Rectal smooth muscle tissue (tissue), 1 donor: ENCODE measurements around the gene ADCYAP1R1.

ENCODE experiments used
- H3K27ac ChIP-seq: one replicate; pipeline ENCODE4 v1.7.0; 2013; ENCODE audit warnings: low read depth, low read length, inconsistent platforms
- H3K27me3 ChIP-seq: one replicate; pipeline ENCODE4 v1.7.0; 2013; ENCODE audit warnings: low read length; ENCODE audit not compliant: control insufficient read depth, insufficient read depth
- H3K36me3 ChIP-seq: one replicate; pipeline ENCODE4 v1.7.0; 2013; ENCODE audit warnings: low read length; ENCODE audit not compliant: control insufficient read depth, insufficient read depth
- H3K4me1 ChIP-seq: one replicate; pipeline ENCODE4 v1.7.0; 2013; ENCODE audit warnings: low read length; ENCODE audit not compliant: control insufficient read depth, insufficient read depth
- H3K4me3 ChIP-seq: one replicate; pipeline ENCODE4 v1.7.0; 2013; ENCODE audit warnings: low read length
- H3K9ac ChIP-seq: one replicate; pipeline ENCODE4 v1.7.0; 2013; ENCODE audit warnings: low read length

ADCYAP1R1 gene

DNA sequence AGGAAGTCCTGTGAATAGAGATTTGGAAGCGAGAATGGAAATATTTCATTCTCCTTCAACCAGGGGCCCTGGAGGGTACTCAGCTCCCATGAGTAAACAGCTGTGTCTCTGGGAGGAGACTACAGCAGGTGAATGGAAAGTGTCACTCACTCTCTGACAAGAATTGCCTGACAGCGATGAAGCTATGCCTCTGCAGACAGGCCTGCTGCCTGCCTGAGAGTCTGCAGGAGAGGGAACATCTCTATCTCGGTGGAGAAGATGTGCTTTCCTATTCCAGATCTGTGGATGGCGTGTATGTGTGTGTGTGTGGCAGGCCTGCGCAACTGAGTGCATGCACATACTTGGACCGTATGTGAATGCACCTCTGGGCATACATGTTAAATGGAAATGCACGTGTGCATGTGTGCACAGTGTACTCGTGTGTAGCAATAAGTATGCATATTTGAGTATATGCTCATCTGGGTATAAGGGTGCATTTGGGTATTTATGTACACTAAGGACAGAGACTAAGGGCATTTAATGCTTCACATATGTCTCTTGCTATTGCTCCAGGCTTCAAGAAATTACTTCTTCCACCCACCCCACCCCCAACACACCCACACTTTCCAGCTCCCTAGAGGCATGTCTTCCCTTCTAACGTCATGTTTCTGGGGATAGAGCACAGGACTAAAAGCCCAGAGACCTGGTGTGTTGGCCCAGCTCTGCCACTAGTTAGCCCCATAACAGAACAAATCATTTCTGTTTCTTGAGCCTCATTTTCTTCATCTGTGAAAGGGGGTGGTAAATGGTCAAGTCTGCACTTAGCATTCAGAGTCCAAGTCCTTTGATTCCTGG is 4.6 kb upstream of the ADCYAP1R1 start:
- no peak overlapping the region for H3K27ac ChIP-seq
- H3K4me3 ChIP-seq = no peak overlapping the region
- no peaks in the 10 kb centered on the region for H3K36me3 ChIP-seq
- H3K9ac ChIP-seq = no peak overlapping the region
- H3K4me1 ChIP-seq = no peaks in the 10 kb centered on the region
- H3K27me3 ChIP-seq = peaks cover 3% of the 10 kb centered on the region

DNA sequence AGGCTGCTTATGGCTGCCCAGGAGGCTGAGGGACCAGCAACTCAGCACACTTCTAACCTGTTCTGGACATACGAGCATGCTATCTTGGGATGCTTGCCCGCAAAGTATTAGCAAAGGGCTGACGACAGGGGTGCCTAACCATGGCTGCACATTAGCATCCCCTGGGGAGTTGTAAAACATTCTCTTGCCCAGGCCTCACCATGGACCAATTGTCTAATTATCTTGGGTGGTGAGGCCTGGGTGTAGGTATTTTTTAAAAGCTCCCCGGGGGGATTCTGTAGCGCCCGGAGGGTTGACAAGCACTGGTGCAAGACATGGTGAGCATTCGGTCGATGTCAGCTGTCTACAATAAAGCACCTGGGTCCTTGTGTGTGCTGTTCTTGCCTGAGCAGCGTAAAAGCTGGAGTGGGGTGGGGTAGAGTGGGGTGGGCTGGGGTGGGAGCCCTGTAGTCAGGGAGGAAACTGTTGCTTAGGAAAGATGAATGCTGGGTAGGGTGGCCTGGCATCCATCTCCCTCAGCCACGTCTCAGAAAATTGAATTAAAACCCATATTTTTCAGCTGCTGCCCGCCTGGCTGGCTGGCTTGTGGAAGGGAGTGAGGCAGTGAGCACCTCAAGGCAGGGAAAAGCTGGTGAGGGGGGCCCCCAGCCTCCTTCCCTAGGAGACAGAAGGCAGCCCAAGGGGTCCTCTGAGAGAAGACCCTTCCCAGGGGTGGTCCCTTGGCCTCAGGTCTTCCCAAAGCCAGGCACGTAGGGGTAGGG is 2.9 kb upstream of the ADCYAP1R1 start:
- H3K9ac ChIP-seq = no peak overlapping the region
- no peak overlapping the region for H3K4me3 ChIP-seq
- H3K27ac ChIP-seq = no peak overlapping the region
- H3K27me3 ChIP-seq = peaks cover 3% of the 10 kb centered on the region
- no peaks in the 10 kb centered on the region for H3K36me3 ChIP-seq
- H3K4me1 ChIP-seq = no peaks in the 10 kb centered on the region

DNA sequence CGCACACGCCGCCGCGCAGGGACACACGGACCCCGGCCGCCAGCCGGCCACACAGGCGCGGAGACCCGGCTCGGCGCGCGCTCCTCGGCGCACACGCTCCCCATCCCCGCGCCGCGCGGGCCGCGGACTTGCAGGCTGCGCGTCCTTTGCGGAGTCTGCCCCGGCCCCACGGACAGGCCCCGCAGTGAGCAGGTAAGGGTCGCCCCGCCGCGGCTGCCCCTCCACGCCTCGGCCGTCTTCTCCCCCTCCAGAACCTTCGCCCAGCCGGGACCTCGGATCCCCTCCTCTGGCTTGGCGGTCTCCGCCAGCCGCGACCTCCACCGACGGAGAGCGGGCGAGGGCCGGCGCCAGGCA is 356 bp downstream of the ADCYAP1R1 start:
- no peaks in the 10 kb centered on the region for H3K36me3 ChIP-seq
- no peak overlapping the region for H3K9ac ChIP-seq
- peaks cover 3% of the 10 kb centered on the region for H3K27me3 ChIP-seq
- H3K4me3 ChIP-seq = peak overlapping the region; percentile 36
- no peaks in the 10 kb centered on the region for H3K4me1 ChIP-seq
- no peak overlapping the region for H3K27ac ChIP-seq

DNA sequence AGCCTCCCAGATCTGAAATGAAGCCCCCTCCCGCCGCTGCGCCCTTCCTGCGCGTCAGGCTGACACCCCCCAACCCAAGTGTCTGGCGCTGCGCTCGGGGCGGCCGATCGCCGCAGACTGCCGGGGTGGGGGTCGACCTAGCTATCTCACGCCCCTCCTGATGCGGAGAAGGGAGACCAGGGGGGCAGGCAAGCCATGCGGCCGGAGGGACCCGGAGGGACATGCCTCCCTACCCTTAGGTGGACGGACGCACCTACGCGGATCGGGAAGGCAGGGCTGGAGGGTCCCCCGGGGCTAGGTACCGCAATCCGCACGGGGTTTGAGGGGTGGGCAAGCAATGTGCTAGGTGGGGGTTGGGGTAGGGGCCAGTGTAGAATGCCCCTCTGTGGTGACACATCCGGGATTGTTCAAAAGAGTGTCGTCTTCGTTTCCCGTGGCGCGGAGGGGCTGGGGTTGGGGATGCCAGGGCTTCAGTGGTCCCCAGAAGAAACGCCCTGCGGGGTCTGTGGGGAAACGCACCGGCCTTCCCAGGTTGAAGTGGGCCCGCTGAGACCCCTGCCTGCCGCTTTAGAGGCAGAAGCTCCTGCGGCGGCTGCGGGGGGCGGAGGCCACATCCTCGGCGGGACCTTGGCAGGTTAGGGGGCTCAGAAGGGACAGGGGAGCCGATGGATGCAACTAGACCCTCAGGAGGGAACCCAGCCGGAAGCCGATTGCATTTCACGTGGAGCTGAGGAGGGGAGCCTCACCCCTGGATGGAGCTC is 913 bp downstream of the ADCYAP1R1 start:
- Histone ChIP-seq H3K9ac (no peak overlapping the region), H3K27ac (no peak overlapping the region), H3K4me1 (no peaks in the 10 kb centered on the region), H3K36me3 (no peaks in the 10 kb centered on the region), H3K27me3 (peaks cover 3% of the 10 kb centered on the region), H3K4me3 (peak overlapping the region; percentile 36)

DNA sequence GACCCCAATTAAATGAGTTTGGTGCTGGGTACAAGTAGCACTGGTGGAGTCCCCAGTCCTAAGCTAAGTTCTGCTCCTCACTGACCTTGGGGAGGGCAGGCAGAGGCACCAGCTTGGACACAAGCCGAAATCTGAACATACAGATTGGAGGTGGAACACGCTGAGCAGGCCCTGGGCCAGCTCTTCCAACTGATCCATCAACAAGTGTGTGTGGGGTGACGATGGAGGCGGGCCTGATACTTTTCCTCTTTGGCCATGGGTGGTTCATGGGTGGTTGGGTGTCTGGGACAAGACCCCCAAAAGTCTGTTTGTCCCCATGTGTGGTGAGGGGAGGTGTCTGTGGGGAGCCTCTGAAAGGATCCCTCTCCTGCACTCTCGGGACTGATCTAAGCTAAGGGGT is 1.9 kb downstream of the ADCYAP1R1 start:
- H3K9ac ChIP-seq = no peak overlapping the region
- H3K36me3 ChIP-seq = no peaks in the 10 kb centered on the region
- no peaks in the 10 kb centered on the region for H3K27me3 ChIP-seq
- no peak overlapping the region for H3K27ac ChIP-seq
- no peaks in the 10 kb centered on the region for H3K4me1 ChIP-seq
- peak overlapping the region; percentile 36 for H3K4me3 ChIP-seq

DNA sequence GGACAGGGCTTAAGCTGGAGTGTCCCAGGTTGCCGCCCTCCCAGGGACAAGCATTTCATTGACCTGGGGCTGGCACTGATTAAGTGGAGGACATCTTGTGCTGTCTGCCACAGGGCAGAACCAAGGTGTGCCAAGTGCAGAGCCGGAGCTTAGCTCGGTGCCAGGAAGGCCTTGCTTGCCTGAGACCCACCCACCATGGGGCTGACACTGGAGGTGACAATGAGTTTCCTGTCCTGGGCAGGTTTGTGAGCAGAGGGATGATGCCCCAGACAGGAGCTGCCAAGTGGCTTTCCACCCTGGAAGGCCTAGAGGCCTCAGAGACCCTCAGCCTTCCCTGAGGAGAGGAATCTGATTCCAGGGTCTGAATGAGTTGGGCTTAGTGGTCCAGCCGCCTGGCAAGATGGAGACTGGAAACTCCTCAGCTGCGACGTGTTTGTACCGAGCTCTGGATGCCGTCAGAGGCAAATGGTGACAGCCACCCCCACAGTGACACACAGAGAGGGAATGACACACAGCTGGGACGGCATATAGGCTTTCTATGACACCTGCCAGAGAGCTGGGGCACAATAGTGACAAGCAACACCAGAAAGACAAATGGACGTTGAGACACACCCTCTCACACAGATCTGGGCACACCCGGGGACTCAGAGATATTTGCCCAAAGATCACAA is 2.6 kb downstream of the ADCYAP1R1 start:
- Histone ChIP-seq H3K9ac (no peak overlapping the region), H3K36me3 (no peaks in the 10 kb centered on the region), H3K4me3 (no peak overlapping the region), H3K27me3 (no peaks in the 10 kb centered on the region), H3K4me1 (no peaks in the 10 kb centered on the region), H3K27ac (no peak overlapping the region)

DNA sequence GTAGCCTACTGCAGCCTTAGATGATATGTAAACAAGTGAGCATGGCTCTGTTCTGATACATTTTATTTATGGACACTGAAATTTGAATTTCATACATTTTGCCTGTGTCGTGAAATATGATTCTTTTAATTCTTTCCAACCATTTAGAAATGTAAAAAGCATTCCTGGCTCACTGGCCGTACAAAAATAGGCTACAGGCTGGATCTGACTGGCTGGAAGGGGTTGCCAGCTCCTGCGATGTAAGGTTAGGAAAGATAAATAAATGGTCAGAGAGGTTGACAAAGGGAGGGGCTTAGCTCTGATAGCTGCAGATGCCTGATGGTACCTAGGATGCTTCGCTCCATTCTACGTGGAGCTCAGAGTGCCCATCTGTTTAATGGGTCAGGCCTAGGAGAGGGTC is 3.4 kb downstream of the ADCYAP1R1 start:
- no peaks in the 10 kb centered on the region for H3K27me3 ChIP-seq
- H3K27ac ChIP-seq = no peak overlapping the region
- H3K4me1 ChIP-seq = no peaks in the 10 kb centered on the region
- no peak overlapping the region for H3K4me3 ChIP-seq
- no peaks in the 10 kb centered on the region for H3K36me3 ChIP-seq
- no peak overlapping the region for H3K9ac ChIP-seq

DNA sequence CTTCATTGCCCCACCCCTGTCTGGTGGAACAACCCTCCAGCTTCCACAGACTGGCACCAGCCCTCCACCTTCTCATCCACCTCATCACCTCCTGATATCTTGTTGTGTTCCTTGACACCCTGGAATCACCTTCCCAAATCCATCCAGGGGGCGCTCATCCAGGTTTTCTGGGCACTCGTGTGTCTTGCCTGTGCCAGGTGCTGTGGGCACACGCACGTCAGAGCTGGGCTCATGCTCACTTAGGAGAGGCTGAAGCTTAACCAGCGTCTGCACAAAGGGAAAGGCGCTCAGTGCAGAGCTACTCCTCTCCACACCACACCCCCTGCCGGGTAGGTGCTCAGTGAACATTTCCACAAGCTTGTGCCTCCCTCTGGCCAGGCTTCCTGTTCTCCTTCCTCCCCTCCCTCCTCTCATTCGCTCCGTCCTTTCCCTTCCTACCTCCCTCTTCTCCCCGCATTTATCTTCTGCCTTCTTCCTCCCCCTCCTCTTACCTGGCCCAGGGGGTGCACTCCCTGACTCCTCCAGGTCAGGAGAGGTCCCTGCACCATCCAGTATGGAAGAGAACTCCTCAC is 4.8 kb downstream of the ADCYAP1R1 start:
- Histone ChIP-seq H3K9ac (no peak overlapping the region), H3K4me3 (no peak overlapping the region), H3K4me1 (no peaks in the 10 kb centered on the region), H3K36me3 (no peaks in the 10 kb centered on the region), H3K27ac (no peak overlapping the region), H3K27me3 (no peaks in the 10 kb centered on the region)

DNA sequence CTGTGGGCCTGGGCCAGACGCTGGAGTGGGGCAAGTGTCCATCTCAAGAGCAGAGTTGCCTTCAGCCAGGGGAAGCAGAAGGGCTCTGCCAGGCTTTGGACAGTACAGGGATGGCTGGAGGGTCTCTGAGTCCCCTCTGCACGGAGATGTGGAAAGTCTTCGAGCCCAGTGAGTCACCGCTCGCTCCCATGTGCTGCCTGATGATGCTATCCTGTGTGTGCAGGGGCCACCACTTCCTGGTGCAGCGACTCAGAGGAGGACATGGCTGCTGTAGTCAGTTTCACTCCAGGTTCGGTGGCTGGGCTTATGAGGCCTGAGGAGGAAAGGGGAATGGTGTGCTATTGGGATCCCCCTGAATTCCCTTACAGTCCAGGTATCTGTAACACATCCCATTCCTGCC is 6.0 kb downstream of the ADCYAP1R1 start:
- H3K4me3 ChIP-seq = no peak overlapping the region
- no peaks in the 10 kb centered on the region for H3K4me1 ChIP-seq
- no peaks in the 10 kb centered on the region for H3K36me3 ChIP-seq
- H3K27ac ChIP-seq = no peak overlapping the region
- no peaks in the 10 kb centered on the region for H3K27me3 ChIP-seq
- no peak overlapping the region for H3K9ac ChIP-seq

DNA sequence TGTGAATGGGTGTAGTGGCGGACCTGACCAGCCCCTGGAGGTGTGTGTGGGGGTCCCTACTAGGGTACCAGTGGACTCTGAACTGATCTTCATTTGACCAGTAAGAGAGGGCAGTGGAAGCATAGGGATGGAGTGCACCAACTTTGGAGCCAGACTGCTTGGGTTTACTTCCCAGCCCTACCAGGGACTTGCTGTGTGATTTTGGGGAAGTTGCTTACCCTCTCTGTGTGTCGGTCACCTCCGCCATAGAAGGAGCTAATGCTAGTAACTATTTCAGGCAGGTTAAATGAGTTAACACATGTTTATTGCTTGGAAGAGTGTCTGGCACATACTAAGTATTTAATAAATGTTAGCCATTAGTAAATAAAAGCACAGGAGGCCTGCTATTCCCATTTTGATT is 6.6 kb downstream of the ADCYAP1R1 start:
- Histone ChIP-seq H3K27me3 (no peaks in the 10 kb centered on the region), H3K36me3 (no peaks in the 10 kb centered on the region), H3K9ac (no peak overlapping the region), H3K27ac (no peak overlapping the region), H3K4me3 (no peak overlapping the region), H3K4me1 (no peaks in the 10 kb centered on the region)

DNA sequence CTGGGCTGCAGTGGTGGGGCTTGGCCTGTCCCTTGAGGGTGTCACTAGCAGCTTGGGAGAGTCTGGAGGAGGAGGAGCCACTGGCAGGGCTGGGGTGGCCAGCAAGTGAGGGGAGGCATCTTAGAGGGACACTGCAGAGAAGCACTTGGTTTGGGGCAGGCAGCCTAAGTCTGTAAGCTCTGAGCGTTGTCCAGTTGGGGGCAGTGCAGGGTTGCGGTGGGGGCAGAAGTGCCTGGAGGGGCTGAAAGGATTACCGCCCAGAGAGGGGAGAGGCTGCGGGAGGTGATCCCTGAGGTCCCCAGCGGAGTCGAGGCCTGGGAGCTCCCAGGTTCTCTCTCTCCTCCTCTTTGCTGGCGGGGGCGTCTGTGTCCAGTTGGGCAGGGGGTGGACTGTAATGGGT is 7.4 kb downstream of the ADCYAP1R1 start:
- Histone ChIP-seq H3K4me3 (no peak overlapping the region), H3K9ac (no peak overlapping the region), H3K27me3 (no peaks in the 10 kb centered on the region), H3K36me3 (no peaks in the 10 kb centered on the region), H3K4me1 (no peaks in the 10 kb centered on the region), H3K27ac (no peak overlapping the region)

DNA sequence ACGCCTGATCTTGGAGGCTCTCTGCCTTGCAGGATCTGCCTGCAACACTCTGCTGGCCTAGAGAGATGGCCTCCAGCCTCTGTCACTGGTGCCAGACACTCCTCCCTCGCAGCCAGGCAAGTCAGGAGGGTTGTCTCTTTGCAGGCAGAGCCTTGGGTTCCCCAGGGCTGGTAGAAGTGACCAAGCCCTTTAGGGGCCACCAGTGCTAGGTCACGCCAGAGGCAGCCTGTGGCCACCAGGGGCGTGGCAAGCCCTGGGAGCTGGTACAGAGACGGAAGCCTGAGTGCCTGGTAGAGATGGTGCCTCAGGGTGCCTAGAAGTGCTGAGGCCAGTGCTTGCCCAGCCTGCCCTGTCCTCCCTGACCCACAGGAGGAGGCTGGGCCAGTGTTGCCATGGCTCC is 9.1 kb downstream of the ADCYAP1R1 start:
- H3K27ac ChIP-seq = no peak overlapping the region
- H3K27me3 ChIP-seq = no peaks in the 10 kb centered on the region
- no peak overlapping the region for H3K4me3 ChIP-seq
- H3K9ac ChIP-seq = no peak overlapping the region
- no peaks in the 10 kb centered on the region for H3K4me1 ChIP-seq
- H3K36me3 ChIP-seq = no peaks in the 10 kb centered on the region
